ENCODE results near the gene CASP14.

GRCh38 chr19:15105044-15105443, 55.8 kb downstream of the CASP14 start:
- TF ChIP-seq CTCF (CRISPR knock-in tag; IDR thresholded peaks at IDR 0.05) (no peak), ZNF232 (CRISPR knock-in tag; IDR thresholded peaks at IDR 0.05; ENCODE audit: borderline replicate concordance) (no peak), FOXC1 (CRISPR knock-in tag; IDR thresholded peaks at IDR 0.05; ENCODE audit: borderline replicate concordance) (no peak), POLR2AphosphoS5 (IDR thresholded peaks at IDR 0.05; ENCODE audit: low read depth, low read length) (no peak), GABPA (IDR thresholded peaks at IDR 0.05; ENCODE audit: low read depth, low read length) (no peak), GABPA (CRISPR knock-in tag; IDR thresholded peaks at IDR 0.05; ENCODE audit: low read depth) (no peak), FOXP1 (IDR thresholded peaks at IDR 0.05) (no peak), FOXP1 (CRISPR knock-in tag; IDR thresholded peaks at IDR 0.05) (no peak), FOXJ3 (CRISPR knock-in tag; IDR thresholded peaks at IDR 0.05; ENCODE audit: borderline replicate concordance) (no peak), ZNF253 (CRISPR knock-in tag; IDR thresholded peaks at IDR 0.05; ENCODE audit: borderline replicate concordance) (no peak), SMC3 (IDR thresholded peaks at IDR 0.05; ENCODE audit: low read length) (no peak)
